Hematopoietic multipotent progenitor cell treated with erythropoietin and hydrocortisone succinate and interleukin-3 and kit ligand, for 6 days (in vitro differentiated cells): ENCODE results near the gene SGF29.
"Not testable (repeated sequence)": the region's sequence is repeated elsewhere in the genome, so short reads cannot be mapped to it uniquely, and the experiment has no call there.

ENCODE experiments used
- DNase-seq: peaks from one replicate; pipeline ENCODE4 v3.0.0-alpha.2; 2015

SGF29 gene

DNA sequence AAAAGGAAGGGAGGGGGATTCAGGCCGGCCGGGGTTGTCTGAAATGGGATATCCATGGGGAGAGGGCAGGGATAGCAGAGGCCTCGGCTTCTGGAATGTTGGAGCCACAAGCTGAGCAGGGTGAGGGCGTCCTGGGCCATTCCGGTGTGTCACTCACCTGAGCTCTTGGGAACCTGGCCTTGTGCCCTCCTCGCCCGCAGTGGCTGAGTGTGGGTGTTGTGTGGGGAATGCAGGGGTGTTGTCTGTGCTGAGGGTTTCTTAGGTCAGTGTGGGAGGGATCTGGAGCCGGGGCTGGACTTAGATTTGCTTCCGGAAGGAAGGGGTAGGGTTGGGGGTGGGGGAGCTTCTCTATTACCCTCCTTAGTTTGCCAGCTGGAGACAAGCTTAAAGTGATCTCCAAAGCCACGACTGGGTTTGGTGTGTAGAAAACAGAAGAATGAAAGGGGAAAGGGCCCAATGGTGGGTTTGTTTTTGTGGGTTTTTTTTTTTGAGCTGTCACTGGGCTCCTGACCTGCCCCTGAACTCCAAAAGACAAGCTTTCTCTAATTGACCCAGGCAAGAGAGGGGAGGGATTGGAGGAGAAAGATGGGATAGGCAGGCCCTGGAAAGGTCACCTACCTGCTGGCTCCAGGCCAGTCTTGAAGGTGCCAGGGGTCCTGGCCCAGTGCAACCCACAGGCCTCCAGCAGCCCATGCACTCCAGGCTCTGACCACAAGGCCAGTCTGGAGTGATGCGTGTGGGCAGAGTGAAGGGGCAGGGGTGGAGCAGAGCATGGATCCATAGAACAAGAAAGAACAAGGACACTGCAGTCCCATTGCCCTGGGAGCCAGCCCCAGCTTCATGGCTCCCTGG is 43.3 kb downstream of the SGF29 start, which contains the start of gene SULT1A2:
Gene SULT1A2 (minus strand): TSS at position 211 of the 852 bp plus-strand sequence. CDS start 1,120 bp downstream, outside the sequence.
- peak; percentile 34 for DNase-seq

DNA sequence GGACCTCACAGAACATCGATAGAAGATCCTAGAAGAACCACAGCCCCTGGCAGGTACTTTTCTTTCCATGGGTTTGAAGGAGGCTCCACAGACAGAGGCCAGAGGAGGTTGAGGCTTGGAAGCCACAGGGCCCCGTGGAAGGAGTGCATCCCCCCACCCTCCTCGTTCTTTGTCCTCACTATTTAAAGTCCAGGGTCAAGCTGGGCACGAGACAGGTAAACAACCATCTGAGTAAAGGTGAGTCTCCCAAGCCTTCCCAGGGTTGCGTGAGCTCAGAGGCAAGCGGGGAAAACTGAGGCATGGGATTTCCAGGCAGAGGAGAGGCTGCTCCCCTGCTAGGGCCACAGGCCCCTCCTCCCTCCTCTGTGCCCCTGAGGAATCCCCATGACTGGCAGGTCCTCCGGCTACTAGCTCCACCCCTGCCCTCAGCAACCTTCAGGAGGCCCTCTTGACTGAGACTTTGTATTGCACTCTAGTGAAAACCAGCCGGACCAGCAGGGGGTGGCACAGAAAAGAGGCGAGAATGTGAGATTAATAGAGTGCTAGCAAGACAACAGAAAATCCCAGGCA is 44.1 kb downstream of the SGF29 start:
- peak; percentile 72 for DNase-seq

DNA sequence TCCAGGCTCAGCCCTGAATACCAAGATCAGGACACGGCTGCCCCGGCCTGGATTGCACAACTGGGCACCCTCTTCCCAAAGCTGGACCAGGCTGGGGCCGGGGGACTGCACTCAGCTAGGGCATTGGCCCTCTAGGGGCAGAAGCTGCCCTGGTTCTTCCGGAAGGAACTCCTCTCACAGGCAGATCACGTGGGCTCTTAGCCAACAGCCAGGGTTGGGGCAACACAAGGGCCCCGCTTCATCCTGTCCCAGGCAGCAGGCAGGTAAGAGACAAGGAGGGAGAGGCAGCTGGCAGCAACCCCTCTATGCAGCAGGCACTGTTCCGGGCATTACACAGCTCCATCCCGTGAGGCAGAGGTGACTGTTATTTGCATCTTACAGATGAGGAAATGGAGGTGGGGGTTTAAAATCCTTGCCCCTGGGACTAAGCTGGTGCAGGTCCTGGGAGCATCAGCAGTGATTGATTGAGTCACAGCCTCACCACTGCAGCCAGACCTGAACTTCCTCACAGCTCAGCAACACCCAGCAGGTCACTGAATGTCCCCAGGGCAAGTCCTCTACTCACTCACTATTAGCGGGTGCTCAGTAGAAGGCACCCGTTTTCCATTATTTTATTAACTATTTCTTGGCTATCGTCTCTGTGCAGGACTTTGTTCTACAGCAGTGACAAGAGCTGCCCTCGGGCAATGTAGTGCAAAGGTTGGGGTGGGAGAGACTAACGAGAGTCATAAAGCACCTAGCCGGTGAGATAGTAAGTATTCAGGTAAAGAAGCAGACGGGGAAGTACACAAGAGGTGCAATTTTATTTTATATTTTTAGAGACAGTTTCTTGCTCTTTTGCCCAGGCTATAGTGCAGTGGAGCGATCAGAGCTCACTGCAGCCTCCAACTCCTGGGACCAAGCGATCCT is 45.9 kb downstream of the SGF29 start:
- not testable (repeated sequence) for DNase-seq

DNA sequence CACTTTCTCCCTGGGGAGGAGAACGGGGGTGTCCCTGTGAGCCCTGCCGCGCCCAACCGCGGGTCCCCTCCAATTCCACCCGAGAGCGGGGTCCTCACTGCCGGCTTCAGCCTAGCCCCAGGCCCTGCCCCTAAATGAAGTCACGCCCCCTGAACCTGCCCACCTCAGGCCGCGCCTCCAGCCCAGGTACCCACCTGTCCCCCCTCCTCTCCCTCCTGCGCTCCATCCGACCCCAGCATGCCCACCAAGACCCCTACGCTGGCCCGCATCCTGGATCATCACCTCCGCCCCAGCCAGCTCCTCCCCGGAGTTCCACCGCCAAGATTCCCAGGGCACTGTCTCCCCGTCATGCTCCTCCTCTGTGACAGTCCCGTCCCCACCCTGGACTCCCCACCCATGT is 47.2 kb downstream of the SGF29 start:
- DNase-seq, result not testable (repeated sequence)

DNA sequence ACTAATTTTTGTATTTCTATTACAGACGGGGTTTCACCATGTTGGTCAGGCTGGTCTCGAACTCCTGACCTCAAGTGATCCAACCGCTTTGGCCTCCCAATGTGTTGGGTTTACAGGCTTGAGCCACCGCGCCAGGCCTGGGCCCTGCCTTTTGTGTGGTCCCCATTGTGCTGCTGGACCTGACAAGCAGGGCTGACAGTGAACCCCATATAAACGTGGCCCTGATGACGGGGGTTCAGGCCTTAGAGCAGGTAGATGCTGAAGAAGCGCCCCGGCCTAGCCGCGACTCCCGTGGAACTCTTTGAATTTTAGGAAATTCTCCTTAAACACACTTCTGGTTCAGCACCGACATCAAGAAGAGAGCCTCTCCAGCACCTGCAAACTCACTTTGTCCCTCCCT is 47.9 kb downstream of the SGF29 start:
- DNase-seq, result not testable (repeated sequence)

DNA sequence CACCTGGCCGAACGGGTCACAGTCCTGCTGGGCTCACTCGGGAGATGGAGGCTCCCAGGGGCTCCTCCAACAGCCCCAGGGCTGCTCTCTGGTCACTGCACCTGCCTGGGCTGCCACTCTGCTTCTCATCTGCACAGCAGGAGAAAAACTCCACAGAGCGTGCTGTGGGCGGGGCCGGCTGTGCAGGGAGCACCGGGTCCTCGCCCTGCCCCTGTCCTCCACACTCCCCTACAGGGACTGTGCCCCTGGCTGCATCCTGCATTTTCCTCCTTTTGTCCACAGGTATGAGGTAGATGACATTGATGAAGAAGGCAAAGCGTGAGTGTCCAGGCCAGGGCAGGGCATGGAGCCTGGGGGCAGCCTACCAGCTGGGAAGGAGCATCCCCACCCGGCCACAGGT is 48.3 kb downstream of the SGF29 start:
- not testable (repeated sequence) for DNase-seq

DNA sequence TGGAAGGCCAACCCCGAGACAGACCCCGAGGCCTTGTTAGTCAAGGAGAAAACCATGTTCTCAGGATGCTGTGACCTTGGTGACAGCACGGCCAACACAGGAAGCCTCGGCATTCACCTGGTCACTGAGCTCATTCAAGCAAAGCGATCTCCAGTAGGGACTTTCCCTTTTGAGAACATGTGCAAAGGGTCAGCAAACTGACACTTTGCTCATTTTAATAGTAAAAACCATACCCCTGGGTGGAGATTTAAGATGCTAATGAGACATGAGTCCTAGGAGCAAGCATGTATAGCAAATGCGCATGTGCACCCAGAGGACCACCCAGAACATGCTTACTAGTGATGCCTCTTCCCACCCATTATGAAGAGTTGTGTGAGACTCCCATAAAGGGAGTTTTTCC is 48.8 kb downstream of the SGF29 start:
- DNase-seq, result no peak

DNA sequence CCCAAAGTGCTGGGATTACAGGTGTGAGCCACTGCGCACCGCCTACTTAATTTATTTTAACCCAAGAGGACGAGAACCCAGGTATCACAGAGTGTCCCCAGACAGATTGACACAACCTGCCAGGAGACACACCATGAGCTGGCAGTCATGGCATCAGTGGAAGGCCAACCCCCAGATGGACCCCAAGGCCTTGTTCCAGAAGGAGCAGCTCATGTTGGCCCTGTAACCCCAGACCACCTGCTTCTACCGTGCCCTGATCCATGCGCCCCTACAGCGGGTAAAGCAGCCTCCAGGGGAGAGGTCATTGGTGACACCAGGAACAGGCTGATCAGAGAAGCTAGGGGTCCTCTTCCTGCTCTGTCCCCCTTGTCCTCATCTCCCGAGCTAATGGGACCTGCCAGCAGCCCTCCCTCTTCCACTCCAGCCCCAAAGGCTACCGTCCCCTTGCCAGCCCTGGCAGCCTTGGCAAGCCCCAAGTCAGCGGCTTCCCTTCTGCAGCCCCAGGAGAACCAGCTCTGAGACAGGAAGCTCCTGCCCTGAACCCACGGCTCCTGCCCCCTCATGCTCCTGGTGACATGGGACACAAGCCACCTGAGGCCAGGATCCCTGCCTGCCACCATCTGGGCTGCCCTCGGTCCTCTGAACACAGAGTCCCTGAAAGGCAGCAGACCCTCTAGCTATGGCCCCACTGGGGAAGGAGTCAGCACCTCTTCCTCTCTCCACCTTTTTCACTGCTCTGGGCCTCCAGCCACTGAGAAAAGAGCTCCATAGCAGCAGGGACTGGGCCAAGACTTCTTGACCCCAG is 49.9 kb downstream of the SGF29 start:
- DNase-seq, result no peak

DNA sequence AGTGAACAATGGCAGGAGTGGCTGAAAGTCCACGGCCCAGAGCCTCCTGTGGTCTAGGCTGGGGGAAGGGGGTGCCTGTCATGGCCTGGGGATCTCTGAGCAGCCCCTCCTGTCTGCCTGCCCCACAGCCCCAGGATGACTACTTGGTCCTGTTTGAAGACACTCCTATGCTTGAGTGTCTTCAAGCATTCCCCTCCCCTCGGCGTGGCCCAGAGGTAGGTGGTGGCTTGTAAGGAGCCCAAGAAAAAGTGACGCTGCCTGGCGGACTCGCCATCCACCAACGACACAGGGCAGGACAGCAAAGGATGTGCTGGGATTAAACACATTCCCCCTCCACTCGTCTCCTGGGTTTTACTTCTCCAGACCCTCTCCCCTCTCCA is 50.5 kb downstream of the SGF29 start:
- DNase-seq, result no peak

DNA sequence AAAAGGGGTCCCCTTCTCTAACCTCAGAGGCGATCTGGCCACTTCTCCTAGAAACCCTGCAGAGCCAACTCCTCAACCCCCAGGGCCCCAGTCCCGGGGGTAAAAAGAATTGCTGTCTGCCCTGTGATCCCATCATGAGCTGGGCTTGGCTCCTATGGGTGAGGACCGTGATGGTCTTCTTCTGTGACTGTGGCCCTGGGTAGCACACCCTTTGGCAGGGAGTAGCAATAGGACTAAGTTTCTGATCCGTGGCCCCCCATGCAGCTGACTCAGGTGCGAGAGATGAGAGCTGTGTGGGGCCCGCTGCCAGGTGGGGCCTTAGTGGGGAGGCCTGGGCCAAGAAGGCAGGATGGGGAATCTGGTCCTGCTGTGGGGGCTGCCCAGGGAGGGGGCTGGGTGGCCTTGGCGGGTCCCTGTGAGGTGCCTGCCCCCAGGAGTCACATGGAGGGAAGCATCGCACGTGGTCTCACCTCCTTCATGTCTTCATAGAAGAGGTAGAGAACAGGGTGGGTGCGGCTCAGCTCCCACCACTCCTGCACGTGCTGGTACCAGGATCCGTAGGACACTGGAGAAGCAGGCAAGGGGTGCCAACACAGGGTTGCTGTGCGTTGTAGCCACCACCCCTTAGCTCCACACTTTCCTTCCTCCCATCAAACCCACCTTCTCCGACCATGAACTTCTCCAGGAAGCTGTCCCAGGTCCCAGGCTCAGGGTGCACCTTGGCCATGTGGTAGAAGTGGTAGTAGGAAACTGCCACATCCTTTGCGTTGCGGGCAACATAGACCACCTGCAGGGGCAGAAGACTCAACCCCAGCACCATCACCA is 52.8 kb downstream of the SGF29 start:
- DNase-seq, result no peak

DNA sequence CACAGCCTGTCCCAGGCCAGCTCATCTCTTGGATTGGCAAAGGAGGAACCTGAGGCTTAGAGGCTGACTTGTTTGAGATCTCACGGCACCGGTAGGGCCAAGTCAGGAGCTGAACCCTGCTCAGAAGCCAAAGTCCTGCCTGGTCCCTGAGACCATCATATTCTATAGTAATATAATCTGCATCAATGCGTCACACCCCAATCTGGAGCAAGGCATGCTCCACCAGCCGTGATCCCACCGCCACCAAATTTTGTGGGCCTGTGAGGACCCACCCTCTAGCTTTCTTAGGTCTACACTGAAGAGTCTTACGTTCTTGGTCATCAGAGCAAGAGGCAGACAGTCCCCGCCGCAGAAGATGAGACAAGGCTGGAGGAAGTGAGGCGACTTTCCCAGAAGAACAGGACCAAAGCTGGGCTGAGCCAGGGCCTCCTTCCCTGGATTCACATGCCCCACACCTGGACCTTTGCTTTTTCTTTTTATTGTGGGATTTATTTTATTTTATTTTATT is 53.5 kb downstream of the SGF29 start:
- DNase-seq, result no peak

DNA sequence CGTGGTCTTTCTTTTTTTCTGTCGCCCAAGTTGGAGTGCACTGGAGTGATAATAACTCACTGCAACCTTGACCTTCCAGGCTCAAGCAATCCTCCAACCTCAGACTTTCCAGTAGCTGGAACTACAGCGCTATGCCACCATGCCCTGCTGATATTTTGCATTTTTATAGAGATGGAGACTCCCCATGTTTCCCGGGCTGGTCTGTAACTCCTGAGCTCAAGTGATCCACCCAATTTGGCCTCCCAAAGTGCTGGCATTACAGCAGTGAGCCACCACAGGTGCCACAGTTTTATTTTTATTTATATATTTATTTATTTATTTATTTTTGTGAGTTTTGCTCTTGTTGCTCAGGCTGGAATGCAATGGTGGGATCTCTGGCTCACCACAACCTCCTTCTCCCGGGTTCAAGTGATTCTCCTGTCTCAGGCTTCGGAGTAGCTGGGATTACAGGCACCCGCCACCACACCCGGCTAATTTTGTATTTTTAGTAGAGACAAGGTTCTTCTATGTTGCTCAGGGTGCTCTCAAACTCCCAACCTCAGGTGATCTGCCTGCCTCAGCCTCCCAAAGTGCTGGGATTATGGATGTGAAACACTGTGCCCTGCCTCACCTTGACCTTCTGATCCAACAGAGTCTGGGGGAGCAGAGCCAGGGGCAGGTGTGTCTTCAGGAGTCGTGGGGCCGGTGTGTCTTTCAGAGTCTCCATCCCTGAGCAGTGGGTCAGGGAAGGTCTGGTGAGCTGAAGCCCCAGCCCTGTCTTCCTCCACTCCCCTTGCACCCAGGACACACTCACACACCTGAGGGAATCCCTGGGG is 54.2 kb downstream of the SGF29 start:
- not testable (repeated sequence) for DNase-seq

DNA sequence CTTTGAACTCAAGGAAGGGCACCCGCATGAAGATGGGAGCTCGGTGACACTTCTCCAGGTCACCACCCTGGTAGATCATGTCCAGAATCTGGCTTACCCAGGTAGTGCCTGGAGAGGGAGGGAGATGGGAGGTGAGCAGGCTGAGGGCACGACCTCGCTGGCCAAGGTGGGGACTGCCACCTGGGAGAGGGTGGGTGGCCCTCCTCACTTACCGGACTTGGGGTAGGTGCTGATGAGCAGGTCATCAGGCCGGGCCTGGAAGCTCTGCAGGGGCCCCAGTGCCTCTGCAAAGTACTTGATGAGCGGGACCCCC is 54.7 kb downstream of the SGF29 start:
- not testable (repeated sequence) for DNase-seq

DNA sequence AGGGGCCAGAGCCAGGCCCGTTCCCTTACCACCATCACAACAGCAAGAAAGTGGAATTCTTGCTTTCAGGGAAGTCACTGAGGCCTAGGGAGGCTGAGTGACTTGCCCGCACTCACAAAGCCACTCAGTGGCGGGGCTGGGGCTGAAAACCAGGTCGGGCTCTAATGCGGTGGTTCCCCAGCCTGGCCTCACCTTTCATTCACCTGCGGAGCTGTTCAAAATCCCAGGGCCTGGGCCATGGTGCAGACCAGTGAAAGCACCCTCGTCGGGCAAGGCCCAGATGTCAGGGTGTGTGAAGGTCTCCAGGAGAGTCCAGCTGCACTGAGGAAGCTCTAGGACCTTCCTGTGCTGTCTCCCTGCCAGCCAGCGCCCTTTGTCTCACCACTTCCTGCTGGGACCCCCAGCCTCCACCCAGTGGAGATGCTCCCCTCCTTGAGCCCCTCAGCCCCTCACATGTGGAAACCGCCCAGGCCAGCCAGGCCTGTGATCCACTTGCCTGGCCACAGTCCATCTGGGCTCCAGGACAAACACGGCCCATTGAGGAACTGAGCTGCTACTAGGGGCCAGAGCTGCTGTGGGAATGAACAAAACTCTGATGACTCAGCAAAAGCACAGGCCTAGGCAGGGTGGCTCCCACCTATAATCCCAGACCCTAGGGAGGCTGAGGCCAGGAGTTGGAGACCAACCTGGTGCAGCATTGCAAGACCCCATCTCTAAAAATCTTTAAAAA is 55.3 kb downstream of the SGF29 start:
- not testable (repeated sequence) for DNase-seq

DNA sequence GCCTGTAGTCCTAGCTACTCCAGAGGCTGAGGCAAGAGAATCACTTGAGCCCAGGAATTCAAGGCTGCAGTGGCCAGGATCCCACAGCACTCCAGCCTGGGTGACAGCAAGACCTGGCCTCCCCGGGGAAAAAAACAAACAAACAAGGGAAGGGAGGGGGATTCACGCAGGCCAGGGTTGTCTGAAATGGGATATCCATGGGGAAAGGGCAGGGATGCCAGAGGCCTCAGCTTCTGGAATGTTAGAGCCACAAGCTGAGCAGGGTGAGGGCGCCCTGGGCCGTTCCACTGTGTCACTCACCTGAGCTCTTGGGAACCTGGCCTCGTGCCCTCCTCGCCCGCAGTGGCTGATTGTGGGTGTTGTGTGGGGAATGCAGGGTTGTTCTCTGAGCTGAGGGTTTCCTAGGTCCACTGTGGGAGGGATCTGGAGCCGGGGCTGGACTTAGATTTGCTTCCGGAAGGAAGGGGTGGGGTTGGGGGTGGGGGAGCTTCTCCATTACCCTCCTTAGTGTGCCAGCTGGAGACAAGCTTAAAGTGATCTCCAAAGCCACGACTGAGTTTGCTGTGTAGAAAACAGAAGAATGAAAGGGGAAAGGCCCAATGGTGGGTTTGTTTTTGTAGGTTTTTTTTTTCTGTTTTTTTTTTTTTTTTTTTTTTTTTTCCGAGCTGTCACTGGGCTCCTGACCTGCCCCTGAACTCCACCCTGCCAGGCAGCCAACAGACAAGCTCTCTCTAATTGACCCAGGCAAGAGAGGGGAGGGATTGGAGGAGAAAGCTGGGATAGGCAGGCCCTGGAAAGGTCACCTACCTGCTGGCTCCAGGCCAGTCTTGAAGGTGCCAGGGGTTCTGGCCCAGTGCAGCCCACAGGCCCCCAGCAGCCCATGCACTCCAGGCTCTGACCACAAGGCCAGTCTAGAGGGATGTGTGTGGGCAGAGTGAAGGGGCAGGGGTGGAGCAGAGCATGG is 56.2 kb downstream of the SGF29 start, which contains the start of gene SULT1A1:
Gene SULT1A1 (minus strand): TSS at position 414 of the 964 bp plus-strand sequence. CDS start 1,189 bp downstream, outside the sequence.
- peak; percentile 53 for DNase-seq

DNA sequence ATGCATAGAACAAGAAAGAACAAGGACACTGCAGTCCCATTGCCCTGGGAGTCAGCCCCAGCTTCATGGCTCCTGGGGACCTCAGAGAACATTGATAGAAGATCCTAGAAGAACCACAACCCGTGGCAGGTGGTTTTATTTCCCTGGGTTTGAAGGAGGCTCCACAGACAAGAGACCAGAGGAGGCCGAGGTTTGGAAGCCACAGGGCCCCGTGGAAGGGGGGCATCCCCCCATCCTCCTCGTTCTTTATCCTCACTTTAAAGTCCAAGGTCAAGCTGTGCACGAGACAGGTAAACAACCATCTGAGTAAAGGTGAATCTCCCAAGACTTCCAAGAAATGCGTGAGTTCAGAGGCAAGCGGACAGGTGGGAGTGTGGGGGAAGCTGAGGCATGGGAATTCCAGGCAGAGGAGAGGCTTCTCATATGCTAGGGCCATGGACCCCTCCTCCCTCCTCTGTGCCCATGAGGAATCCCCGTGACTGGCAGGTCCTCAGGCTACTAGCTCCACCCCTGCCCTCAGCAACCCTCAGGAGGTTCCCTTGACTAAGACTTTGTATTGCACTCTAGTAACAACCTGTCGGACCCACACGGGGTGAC is 57.0 kb downstream of the SGF29 start:
- no peak for DNase-seq

DNA sequence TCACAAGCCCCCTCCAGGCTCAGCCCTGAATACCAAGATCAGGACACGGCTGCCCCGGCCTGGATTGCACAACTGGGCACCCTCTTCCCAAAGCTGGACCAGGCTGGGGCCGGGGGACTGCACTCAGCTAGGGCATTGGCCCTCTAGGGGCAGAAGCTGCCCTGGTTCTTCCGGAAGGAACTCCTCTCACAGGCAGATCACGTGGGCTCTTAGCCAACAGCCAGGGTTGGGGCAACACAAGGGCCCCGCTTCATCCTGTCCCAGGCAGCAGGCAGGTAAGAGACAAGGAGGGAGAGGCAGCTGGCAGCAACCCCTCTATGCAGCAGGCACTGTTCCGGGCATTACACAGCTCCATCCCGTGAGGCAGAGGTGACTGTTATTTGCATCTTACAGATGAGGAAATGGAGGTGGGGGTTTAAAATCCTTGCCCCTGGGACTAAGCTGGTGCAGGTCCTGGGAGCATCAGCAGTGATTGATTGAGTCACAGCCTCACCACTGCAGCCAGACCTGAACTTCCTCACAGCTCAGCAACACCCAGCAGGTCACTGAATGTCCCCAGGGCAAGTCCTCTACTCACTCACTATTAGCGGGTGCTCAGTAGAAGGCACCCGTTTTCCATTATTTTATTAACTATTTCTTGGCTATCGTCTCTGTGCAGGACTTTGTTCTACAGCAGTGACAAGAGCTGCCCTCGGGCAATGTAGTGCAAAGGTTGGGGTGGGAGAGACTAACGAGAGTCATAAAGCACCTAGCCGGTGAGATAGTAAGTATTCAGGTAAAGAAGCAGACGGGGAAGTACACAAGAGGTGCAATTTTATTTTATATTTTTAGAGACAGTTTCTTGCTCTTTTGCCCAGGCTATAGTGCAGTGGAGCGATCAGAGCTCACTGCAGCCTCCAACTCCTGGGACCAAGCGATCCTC is 58.9 kb downstream of the SGF29 start:
- DNase-seq, result not testable (repeated sequence)
